HG03097 (cell line): ENCODE results near the gene NR1H2.
"Not testable (repeated sequence)": the region's sequence is repeated elsewhere in the genome, so short reads cannot be mapped to it uniquely, and the experiment has no call there.

Experiments
- ATAC-seq: cut with Tn5 transposase; IDR thresholded peaks from one replicate; pipeline ENCODE4 v1.9.1; 2021; ENCODE audit not compliant: unreplicated experiment, low FRiP score

The NR1H2 gene

GRCh38 chr19:50377517-50377916 is 1.3 kb downstream of the NR1H2 start:
- ATAC-seq: no peak

GRCh38 chr19:50378169-50378862 is 2.1 kb downstream of the NR1H2 start:
- ATAC-seq: no peak

- no peak for ATAC-seq
Measured at GRCh38 chr19:50378863-50379236, 2.6 kb downstream of the NR1H2 start.

GRCh38 chr19:50379602-50380001 is 3.3 kb downstream of the NR1H2 start:
- ATAC-seq: no peak

GRCh38 chr19:50380137-50380536 is 3.9 kb downstream of the NR1H2 start:
- no peak for ATAC-seq

- no peak for ATAC-seq
Measured at GRCh38 chr19:50380751-50381151, 4.5 kb downstream of the NR1H2 start.

- no peak for ATAC-seq
Measured at GRCh38 chr19:50381881-50382729, 5.8 kb downstream of the NR1H2 start.

GRCh38 chr19:50383001-50383851 is 7.0 kb downstream of the NR1H2 start:
- ATAC-seq: no peak

- ATAC-seq: peak; percentile 70
Measured at GRCh38 chr19:50383852-50384684, 7.8 kb downstream of the NR1H2 start, which contains the start of gene POLD1. TSS of gene POLD1 (plus strand) at chr19:50384347. CDS start at chr19:50398852, 14,505 bp downstream.

GRCh38 chr19:50384685-50385535 is 8.7 kb downstream of the NR1H2 start:
- ATAC-seq: no peak

- no peak for ATAC-seq
Measured at GRCh38 chr19:50387176-50387867, 11.1 kb downstream of the NR1H2 start.

GRCh38 chr19:50387868-50388245 is 11.6 kb downstream of the NR1H2 start:
- no peak for ATAC-seq

- not testable (repeated sequence) for ATAC-seq
Measured at GRCh38 chr19:50390295-50390694, 14.0 kb downstream of the NR1H2 start.

- ATAC-seq: not testable (repeated sequence)
Measured at GRCh38 chr19:50390952-50391351, 14.7 kb downstream of the NR1H2 start.

- ATAC-seq: no peak
Measured at GRCh38 chr19:50392759-50393158, 16.5 kb downstream of the NR1H2 start.

GRCh38 chr19:50393589-50393988 is 17.3 kb downstream of the NR1H2 start:
- no peak for ATAC-seq

- no peak for ATAC-seq
Measured at GRCh38 chr19:50394017-50394416, 17.8 kb downstream of the NR1H2 start.

GRCh38 chr19:50398675-50399367 is 22.6 kb downstream of the NR1H2 start:
- no peak for ATAC-seq
